NB4 (cell line): ENCODE measurements around the gene CELF5.

Source experiments
- POLR2A ChIP-seq: IDR thresholded peaks from 2 replicates; pipeline ENCODE4 v1.6.1; 2011; ENCODE audit warnings: mild to moderate bottlenecking; ENCODE audit not compliant: insufficient read length; ENCODE audit errors: extremely low read depth
- TF ChIP-seq, protein P1 (sequence below): IDR thresholded peaks from one replicate; pipeline ENCODE4 v1.5.1; 2012; ENCODE audit warnings: low read depth, low read length

GRCh38 chr19:3340340-3340739 lies 115.9 kb downstream of the CELF5 start:
- no peak for TF ChIP-seq POLR2A
- TF ChIP-seq, protein P1, sequence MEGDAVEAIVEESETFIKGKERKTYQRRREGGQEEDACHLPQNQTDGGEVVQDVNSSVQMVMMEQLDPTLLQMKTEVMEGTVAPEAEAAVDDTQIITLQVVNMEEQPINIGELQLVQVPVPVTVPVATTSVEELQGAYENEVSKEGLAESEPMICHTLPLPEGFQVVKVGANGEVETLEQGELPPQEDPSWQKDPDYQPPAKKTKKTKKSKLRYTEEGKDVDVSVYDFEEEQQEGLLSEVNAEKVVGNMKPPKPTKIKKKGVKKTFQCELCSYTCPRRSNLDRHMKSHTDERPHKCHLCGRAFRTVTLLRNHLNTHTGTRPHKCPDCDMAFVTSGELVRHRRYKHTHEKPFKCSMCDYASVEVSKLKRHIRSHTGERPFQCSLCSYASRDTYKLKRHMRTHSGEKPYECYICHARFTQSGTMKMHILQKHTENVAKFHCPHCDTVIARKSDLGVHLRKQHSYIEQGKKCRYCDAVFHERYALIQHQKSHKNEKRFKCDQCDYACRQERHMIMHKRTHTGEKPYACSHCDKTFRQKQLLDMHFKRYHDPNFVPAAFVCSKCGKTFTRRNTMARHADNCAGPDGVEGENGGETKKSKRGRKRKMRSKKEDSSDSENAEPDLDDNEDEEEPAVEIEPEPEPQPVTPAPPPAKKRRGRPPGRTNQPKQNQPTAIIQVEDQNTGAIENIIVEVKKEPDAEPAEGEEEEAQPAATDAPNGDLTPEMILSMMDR: no peak
